NCI-H2171 treated with DMSO at 0.1 percent for 48 hours (cell line): ENCODE data around the gene L3MBTL4.
A peak's percentile ranks its signal among the peaks of the same experiment; 100 is the strongest.
"Not testable (repeated sequence)": the region's sequence is repeated elsewhere in the genome, so short reads cannot be mapped to it uniquely, and the experiment has no call there.

Experiments
- DNase-seq: peaks from one replicate; lab custom pipeline; 2025; lab: John Stamatoyannopoulos, UW

The L3MBTL4 gene

GRCh38 chr18:6194640-6195039, 220.1 kb downstream of the L3MBTL4 start:
- DNase-seq: no peak

GRCh38 chr18:6185782-6186181, 228.9 kb downstream of the L3MBTL4 start:
- not testable (repeated sequence) for DNase-seq

GRCh38 chr18:6174983-6175745, 239.5 kb downstream of the L3MBTL4 start:
- no peak for DNase-seq

GRCh38 chr18:6170604-6171003, 244.1 kb downstream of the L3MBTL4 start:
- no peak for DNase-seq

GRCh38 chr18:6161549-6161948, 253.2 kb downstream of the L3MBTL4 start:
- DNase-seq: no peak

- DNase-seq: no peak
Measured at GRCh38 chr18:6159426-6159825, 255.3 kb downstream of the L3MBTL4 start.

GRCh38 chr18:6158958-6159357, 255.8 kb downstream of the L3MBTL4 start:
- DNase-seq: no peak

GRCh38 chr18:6156446-6156845, 258.3 kb downstream of the L3MBTL4 start:
- DNase-seq: no peak

- DNase-seq: no peak
Measured at GRCh38 chr18:6155707-6156106, 259.0 kb downstream of the L3MBTL4 start.

GRCh38 chr18:6150430-6150829, 264.3 kb downstream of the L3MBTL4 start:
- DNase-seq: peak; percentile 98

GRCh38 chr18:6146307-6146661, 268.4 kb downstream of the L3MBTL4 start:
- no peak for DNase-seq

GRCh38 chr18:6145645-6146306, 268.9 kb downstream of the L3MBTL4 start:
- no peak for DNase-seq

GRCh38 chr18:6139007-6139406, 275.7 kb downstream of the L3MBTL4 start:
- DNase-seq: no peak

GRCh38 chr18:6135901-6136300, 278.8 kb downstream of the L3MBTL4 start:
- DNase-seq: not testable (repeated sequence)

GRCh38 chr18:6135029-6135428, 279.7 kb downstream of the L3MBTL4 start:
- DNase-seq: not testable (repeated sequence)

GRCh38 chr18:6132751-6133368, 281.9 kb downstream of the L3MBTL4 start:
- no peak for DNase-seq

GRCh38 chr18:6120820-6121279, 293.9 kb downstream of the L3MBTL4 start:
- no peak for DNase-seq

GRCh38 chr18:6119761-6120160, 294.9 kb downstream of the L3MBTL4 start:
- DNase-seq: no peak

- no peak for DNase-seq
Measured at GRCh38 chr18:6118080-6118479, 296.6 kb downstream of the L3MBTL4 start.

GRCh38 chr18:6115710-6116109, 299.0 kb downstream of the L3MBTL4 start:
- no peak for DNase-seq

- no peak for DNase-seq
Measured at GRCh38 chr18:6113650-6114049, 301.1 kb downstream of the L3MBTL4 start.

- no peak for DNase-seq
Measured at GRCh38 chr18:6111726-6112125, 303.0 kb downstream of the L3MBTL4 start.

- no peak for DNase-seq
Measured at GRCh38 chr18:6109743-6110142, 305.0 kb downstream of the L3MBTL4 start.
